ENCODE results near the gene COL28A1.

COL28A1 gene

GRCh38 chr7:7557252-7557651, 21.6 kb upstream of the COL28A1 start:
- no peak for DNase-seq

GRCh38 chr7:7556852-7557251, 21.2 kb upstream of the COL28A1 start:
- DNase-seq: no peak

GRCh38 chr7:7554649-7555575, 19.2 kb upstream of the COL28A1 start:
- no peak for DNase-seq

- no peak for DNase-seq
Measured at GRCh38 chr7:7554021-7554432, 18.4 kb upstream of the COL28A1 start.

- DNase-seq: no peak
Measured at GRCh38 chr7:7553386-7553785, 17.7 kb upstream of the COL28A1 start.

GRCh38 chr7:7552199-7552598, 16.5 kb upstream of the COL28A1 start:
- DNase-seq: no peak

- no peak for DNase-seq
Measured at GRCh38 chr7:7550663-7551062, 15.0 kb upstream of the COL28A1 start.

GRCh38 chr7:7548407-7548806, 12.7 kb upstream of the COL28A1 start:
- no peak for DNase-seq

GRCh38 chr7:7542251-7542835, 6.7 kb upstream of the COL28A1 start:
- no peak for DNase-seq

GRCh38 chr7:7539711-7540110, 4.0 kb upstream of the COL28A1 start:
- DNase-seq: no peak

- DNase-seq: no peak
Measured at GRCh38 chr7:7539152-7539551, 3.5 kb upstream of the COL28A1 start.

- DNase-seq: no peak
Measured at GRCh38 chr7:7537711-7538110, 2.0 kb upstream of the COL28A1 start.

- DNase-seq: no peak
Measured at GRCh38 chr7:7536396-7537019, 835 bp upstream of the COL28A1 start.

- no peak for DNase-seq
Measured at GRCh38 chr7:7533831-7534430, 1.7 kb downstream of the COL28A1 start.

- DNase-seq: no peak
Measured at GRCh38 chr7:7529328-7529727, 6.3 kb downstream of the COL28A1 start.

GRCh38 chr7:7527047-7527446, 8.6 kb downstream of the COL28A1 start:
- no peak for DNase-seq

- no peak for DNase-seq
Measured at GRCh38 chr7:7526006-7526405, 9.7 kb downstream of the COL28A1 start.

- no peak for DNase-seq
Measured at GRCh38 chr7:7524121-7524520, 11.6 kb downstream of the COL28A1 start.

GRCh38 chr7:7522421-7522820, 13.3 kb downstream of the COL28A1 start:
- DNase-seq: no peak

- no peak for DNase-seq
Measured at GRCh38 chr7:7521259-7521658, 14.4 kb downstream of the COL28A1 start.

GRCh38 chr7:7519528-7519927, 16.1 kb downstream of the COL28A1 start:
- DNase-seq: no peak

GRCh38 chr7:7519056-7519455, 16.6 kb downstream of the COL28A1 start:
- DNase-seq: no peak

- no peak for DNase-seq
Measured at GRCh38 chr7:7517754-7518153, 17.9 kb downstream of the COL28A1 start.

- no peak for DNase-seq
Measured at GRCh38 chr7:7516662-7517061, 19.0 kb downstream of the COL28A1 start.
